Common myeloid progenitor, CD34-positive (primary cell): ENCODE data around the gene PTPRD.

ENCODE experiments used
- CTCF ChIA-PET: fragments of 350-600 bp; sonication (Branson Sonifier 250); formaldehyde crosslinking; loops from one replicate; lab custom pipeline; 2021; ENCODE audit warnings: antibody characterized with exemption; lab: Charles Lee
- POLR2A ChIA-PET: fragments of 350-600 bp; sonication (Branson Sonifier 250); formaldehyde crosslinking; loops from one replicate; lab custom pipeline; 2021; ENCODE audit warnings: antibody characterized with exemption; lab: Charles Lee
- DNase-seq, 3 donors: peaks; one replicate each; pipeline versions ENCODE4 v3.0.0 to v3.0.0-alpha.2; 2013
- H3K27ac ChIP-seq, 2 experiments: 1 replicate in 1 of 2; 2 replicates in 1 of 2; pipeline ENCODE4 v1.7.0; 2013; ENCODE audit warnings: inconsistent platforms in 2 of 2, low read length in 2 of 2, mild to moderate bottlenecking in 2 of 2, low read depth in 1 of 2, moderate library complexity in 1 of 2; ENCODE audit not compliant: severe bottlenecking in 2 of 2, insufficient read depth in 1 of 2, poor library complexity in 1 of 2
- H3K27me3 ChIP-seq, 5 experiments: replicated peaks in 2 of 5; 1 replicate in 3 of 5; 2 replicates in 2 of 5; pipeline versions ENCODE4 v1.6.1 to v1.7.0; 2013; ENCODE audit warnings: low read length in 4 of 5, mild to moderate bottlenecking in 2 of 5, moderate library complexity in 2 of 5, inconsistent platforms in 1 of 5; ENCODE audit not compliant: insufficient read depth in 5 of 5, control insufficient read depth in 4 of 5
- H3K36me3 ChIP-seq, 4 experiments: 1 replicate in 2 of 4; 2 replicates in 2 of 4; pipeline versions ENCODE4 v1.6.1 to v1.7.0; 2013; ENCODE audit warnings: low read length in 3 of 4, control low read depth in 1 of 4, mild to moderate bottlenecking in 1 of 4; ENCODE audit not compliant: control insufficient read depth in 4 of 4, insufficient read depth in 4 of 4
- H3K4me1 ChIP-seq, 4 experiments: 1 replicate in 3 of 4; 2 replicates in 1 of 4; pipeline versions ENCODE4 v1.6.1 to v1.7.1; 2013; ENCODE audit warnings: low read length in 3 of 4, mild to moderate bottlenecking in 3 of 4, control low read depth in 1 of 4, inconsistent platforms in 1 of 4, moderate library complexity in 1 of 4; ENCODE audit not compliant: control insufficient read depth in 4 of 4, insufficient read depth in 4 of 4; ENCODE audit errors: control extremely low read depth in 1 of 4
- H3K4me3 ChIP-seq, 7 experiments: 1 replicate in 4 of 7; 2 replicates in 3 of 7; pipeline versions ENCODE4 v1.5.1 to v1.7.0; 2013; ENCODE audit warnings: mild to moderate bottlenecking in 7 of 7, low read length in 6 of 7, moderate library complexity in 6 of 7, inconsistent platforms in 2 of 7, low read depth in 2 of 7, control low read depth in 1 of 7; ENCODE audit not compliant: insufficient read depth in 4 of 7, control insufficient read depth in 1 of 7; ENCODE audit errors: extremely low read depth in 1 of 7
- H3K9me3 ChIP-seq, 5 experiments: 1 replicate in 4 of 5; 2 replicates in 1 of 5; pipeline versions ENCODE4 v1.6.1 to v1.7.1; 2013; ENCODE audit warnings: low read length in 4 of 5, mild to moderate bottlenecking in 2 of 5, inconsistent platforms in 1 of 5, low read depth in 1 of 5, moderate library complexity in 1 of 5; ENCODE audit not compliant: control insufficient read depth in 4 of 5, insufficient read depth in 2 of 5; ENCODE audit errors: control extremely low read depth in 1 of 5
- WGBS: methylation state at CpG from one replicate; pipeline ENCODE4 v1.1.5; 2013; ENCODE audit not compliant: insufficient coverage; 5-methylcytosine and 5-hydroxymethylcytosine counted together

PTPRD gene

GRCh38 chr9:9764821-9765220 is 848.0 kb downstream of the PTPRD start:
- H3K9me3 ChIP-seq = no peaks in the 10 kb centered on the region
- no peak overlapping the region for H3K4me3 ChIP-seq
- H3K27me3 ChIP-seq = no peaks in the 10 kb centered on the region
- H3K36me3 ChIP-seq = no peaks in the 10 kb centered on the region
- no peak overlapping the region for H3K27ac ChIP-seq
- ChIA-PET CTCF (no interaction called here), POLR2A (no interaction called here)
- no peak for DNase-seq
- 83% methylated on average over 1 of the region's 2 CpGs for WGBS
- H3K4me1 ChIP-seq = no peaks in the 10 kb centered on the region

- DNase-seq = no peak
- no peak overlapping the region for H3K27ac ChIP-seq
- no peaks in the 10 kb centered on the region for H3K9me3 ChIP-seq
- H3K36me3 ChIP-seq = no peaks in the 10 kb centered on the region
- H3K27me3 ChIP-seq = no peaks in the 10 kb centered on the region
- WGBS = 90% methylated on average over 3 of the region's 4 CpGs
- H3K4me1 ChIP-seq = no peaks in the 10 kb centered on the region
- CTCF ChIA-PET = no interaction called here
- POLR2A ChIA-PET = no interaction called here
- H3K4me3 ChIP-seq = no peak overlapping the region
Observed at GRCh38 chr9:9754186-9754585, 858.6 kb downstream of the PTPRD start.

GRCh38 chr9:9753266-9753665 is 859.5 kb downstream of the PTPRD start:
- WGBS = no CpG with 5 or more reads among the region's 3 CpGs

DNA sequence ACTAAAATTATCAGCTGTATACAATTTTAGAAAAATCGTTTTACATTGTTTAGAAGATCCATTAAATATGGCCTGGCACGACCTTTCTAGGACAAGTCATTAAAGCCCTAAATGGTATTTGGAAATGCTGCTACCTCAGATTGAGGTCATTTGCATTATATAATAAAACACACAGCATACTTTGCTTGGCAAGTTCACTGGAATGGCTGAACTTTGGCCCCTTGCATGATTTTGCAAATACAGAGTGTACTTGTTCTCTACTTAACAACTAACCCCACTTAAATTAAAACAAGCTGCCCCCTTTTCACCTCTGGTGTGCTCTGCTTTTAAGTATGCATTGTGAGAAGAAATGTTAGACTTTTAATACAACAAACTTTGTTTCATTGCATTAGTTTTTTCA is 860.1 kb downstream of the PTPRD start:
- ChIA-PET CTCF (no interaction called here), POLR2A (no interaction called here)
- Histone ChIP-seq H3K4me3 (no peak overlapping the region), H3K9me3 (no peaks in the 10 kb centered on the region), H3K27ac (no peak overlapping the region), H3K27me3 (no peaks in the 10 kb centered on the region), H3K4me1 (no peaks in the 10 kb centered on the region), H3K36me3 (no peaks in the 10 kb centered on the region)
- no peak for DNase-seq
- 100% methylated on average over 1 of the region's 2 CpGs for WGBS

More at GRCh38 chr9:9753266-9753665, 859.5 kb downstream of the PTPRD start:
- Histone ChIP-seq H3K4me1 (no peaks in the 10 kb centered on the region), H3K27me3 (no peaks in the 10 kb centered on the region), H3K36me3 (no peaks in the 10 kb centered on the region), H3K4me3 (no peak overlapping the region), H3K9me3 (no peaks in the 10 kb centered on the region), H3K27ac (no peak overlapping the region)
- ChIA-PET POLR2A (no interaction called here), CTCF (no interaction called here)
- no peak for DNase-seq

GRCh38 chr9:9751996-9752395 is 860.8 kb downstream of the PTPRD start:
- CTCF ChIA-PET = no interaction called here
- no peak overlapping the region for H3K4me3 ChIP-seq
- H3K27ac ChIP-seq = no peak overlapping the region
- WGBS = 100% methylated on average over 3 of the region's 4 CpGs
- no peaks in the 10 kb centered on the region for H3K27me3 ChIP-seq
- H3K36me3 ChIP-seq = no peaks in the 10 kb centered on the region
- H3K9me3 ChIP-seq = no peaks in the 10 kb centered on the region
- no peak for DNase-seq
- peaks cover 0 to 1% (median 0%) of the 10 kb centered on the region in 4 experiments for H3K4me1 ChIP-seq
- POLR2A ChIA-PET = no interaction called here

GRCh38 chr9:9750719-9751118 is 862.1 kb downstream of the PTPRD start:
- Histone ChIP-seq H3K27ac (no peak overlapping the region), H3K9me3 (no peaks in the 10 kb centered on the region), H3K27me3 (no peaks in the 10 kb centered on the region), H3K36me3 (no peaks in the 10 kb centered on the region), H3K4me3 (no peak overlapping the region), H3K4me1 (peaks cover 0 to 4% (median 0%) of the 10 kb centered on the region in 4 experiments)
- DNase-seq = no peak
- POLR2A ChIA-PET = no interaction called here
- 96% methylated on average over 3 of the region's 3 CpGs for WGBS
- CTCF ChIA-PET = no interaction called here

DNA sequence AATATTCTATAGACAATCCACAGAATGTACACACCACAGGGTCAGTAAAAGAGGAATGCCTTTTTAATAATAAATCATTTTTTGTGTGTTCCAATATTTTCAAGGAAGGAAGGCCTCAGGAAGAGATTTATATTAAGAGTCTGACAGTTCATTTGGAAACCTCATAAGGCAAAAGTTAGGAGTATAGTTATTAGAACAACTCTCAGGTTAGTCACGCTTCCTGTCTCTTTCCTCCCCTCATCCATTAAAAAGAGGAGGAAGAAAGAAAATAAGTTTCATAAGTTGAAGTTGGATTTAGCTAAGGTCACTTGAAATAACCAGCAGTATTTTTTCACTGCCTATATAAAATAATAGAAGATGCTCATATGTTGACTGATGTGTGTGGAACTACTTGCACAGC is 863.2 kb downstream of the PTPRD start:
- DNase-seq = no peak
- H3K4me1 ChIP-seq = peaks cover 0 to 4% (median 0%) of the 10 kb centered on the region in 4 experiments
- no peaks in the 10 kb centered on the region for H3K36me3 ChIP-seq
- ChIA-PET POLR2A (no interaction called here), CTCF (no interaction called here)
- H3K4me3 ChIP-seq = no peak overlapping the region
- no peaks in the 10 kb centered on the region for H3K27me3 ChIP-seq
- H3K27ac ChIP-seq = no peak overlapping the region
- WGBS = no CpG with 5 or more reads among the region's 1 CpG
- H3K9me3 ChIP-seq = no peaks in the 10 kb centered on the region
